GM15510 (cell line): ENCODE measurements around the gene AEN.
A peak's percentile ranks its signal among the peaks of the same experiment; 100 is the strongest.

Experiments
- POLR2A ChIP-seq: IDR thresholded peaks from 3 replicates; pipeline ENCODE4 v1.6.1; 2011; ENCODE audit warnings: borderline replicate concordance; ENCODE audit not compliant: insufficient read length; ENCODE audit errors: extremely low read depth

The AEN gene, protein sequence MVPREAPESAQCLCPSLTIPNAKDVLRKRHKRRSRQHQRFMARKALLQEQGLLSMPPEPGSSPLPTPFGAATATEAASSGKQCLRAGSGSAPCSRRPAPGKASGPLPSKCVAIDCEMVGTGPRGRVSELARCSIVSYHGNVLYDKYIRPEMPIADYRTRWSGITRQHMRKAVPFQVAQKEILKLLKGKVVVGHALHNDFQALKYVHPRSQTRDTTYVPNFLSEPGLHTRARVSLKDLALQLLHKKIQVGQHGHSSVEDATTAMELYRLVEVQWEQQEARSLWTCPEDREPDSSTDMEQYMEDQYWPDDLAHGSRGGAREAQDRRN

DNA sequence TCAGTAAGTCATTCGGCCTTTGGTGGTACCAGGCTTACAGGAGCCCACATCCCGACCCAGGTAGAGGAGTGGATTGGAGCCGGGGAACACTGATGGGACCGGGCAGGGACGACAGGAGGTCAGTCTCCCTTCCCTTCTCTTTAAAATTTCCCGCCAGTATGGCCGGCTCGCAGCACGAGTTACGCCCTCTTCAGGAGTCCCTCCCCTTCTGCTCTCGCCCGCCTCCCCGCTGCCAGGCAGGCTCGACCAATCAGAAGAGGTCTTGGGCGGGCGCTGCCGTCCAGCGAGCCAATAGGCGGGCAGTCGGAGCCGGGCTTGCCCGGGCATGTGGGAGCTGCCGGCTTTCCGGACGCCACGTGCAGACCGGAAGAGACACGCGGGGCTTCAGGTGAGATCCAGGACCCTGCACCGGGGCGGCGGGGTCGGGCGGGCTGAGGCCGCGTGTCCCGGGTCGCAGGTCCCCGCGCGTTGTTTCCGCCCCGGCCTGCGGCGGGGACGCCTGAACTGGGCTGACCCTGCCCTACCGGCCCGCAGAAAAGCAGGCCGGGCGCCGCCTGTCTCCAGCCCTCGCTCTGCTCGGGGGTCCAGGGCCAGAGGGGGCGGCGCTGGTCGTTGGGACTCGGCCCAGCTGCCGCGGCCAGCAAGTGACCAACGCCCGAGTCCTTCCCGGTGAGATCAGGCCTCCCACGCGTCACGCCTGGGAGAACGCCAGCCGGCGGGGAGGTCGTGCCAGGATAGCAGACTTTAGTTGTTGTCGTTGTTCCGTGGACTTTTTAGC, at the start of gene AEN:
TSS of gene AEN (plus strand) at position 346 of the 778 bp plus-strand sequence. CDS start 4,870 bp downstream, outside the sequence.
- peak; percentile 67 for TF ChIP-seq POLR2A

DNA sequence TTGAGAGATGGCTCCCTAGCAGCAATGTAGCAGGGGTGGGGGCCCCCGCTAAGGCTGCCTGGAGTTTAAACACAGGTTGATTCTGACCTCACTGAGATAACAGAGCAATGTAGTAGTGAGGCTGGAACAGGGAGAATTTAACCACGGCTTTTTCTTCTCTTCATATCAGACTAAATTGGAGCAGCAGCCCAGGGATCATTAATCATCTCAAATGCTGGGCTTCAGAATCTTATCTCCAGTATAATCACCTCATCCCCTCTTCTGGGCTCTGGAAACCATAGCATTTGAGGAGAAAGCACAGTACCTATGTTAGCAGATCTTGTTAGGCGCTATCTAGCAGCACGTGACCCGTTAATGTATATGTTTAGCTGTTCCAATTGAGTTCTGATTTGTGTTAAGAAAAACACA, 49.3 kb upstream of the AEN start:
- no peak for TF ChIP-seq POLR2A

DNA sequence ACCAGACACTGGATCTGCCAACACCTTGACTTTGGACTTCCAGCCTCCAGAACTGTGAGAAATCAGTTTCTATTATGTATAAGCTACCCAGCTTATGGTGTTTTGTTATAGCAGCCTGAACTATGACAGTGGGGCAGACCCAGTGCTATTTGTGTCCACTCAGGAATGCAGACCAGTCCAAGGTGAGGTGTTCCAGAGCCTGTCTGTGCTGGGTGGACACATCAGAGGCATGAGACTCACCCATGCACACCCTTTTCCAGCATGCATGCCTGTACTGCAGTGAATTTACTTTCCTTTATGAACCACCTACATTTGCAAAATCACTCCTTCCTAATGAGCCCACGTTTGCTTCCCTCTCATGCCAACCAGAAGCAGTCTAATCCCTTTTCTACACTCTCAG, 47.1 kb upstream of the AEN start:
- no peak for TF ChIP-seq POLR2A

DNA sequence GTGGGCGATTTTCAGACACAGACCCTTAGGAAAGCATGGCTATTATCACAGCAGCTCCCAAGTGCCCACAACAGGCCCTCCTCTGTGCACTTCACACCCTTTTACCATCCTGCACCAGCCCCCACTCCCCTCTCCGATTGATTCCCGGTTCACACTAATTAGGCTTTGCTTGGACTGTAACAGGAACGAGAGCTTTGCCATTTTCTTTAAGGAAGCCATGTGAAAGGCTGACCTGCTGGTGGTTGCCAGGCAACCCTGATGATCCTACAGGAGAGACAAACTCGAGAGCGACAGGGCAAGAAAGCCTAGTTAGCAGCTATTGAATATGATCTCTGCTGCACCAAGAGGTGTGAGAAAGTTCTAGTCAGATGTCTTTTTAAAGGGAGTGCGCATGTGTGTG, 46.5 kb upstream of the AEN start:
- no peak for TF ChIP-seq POLR2A

DNA sequence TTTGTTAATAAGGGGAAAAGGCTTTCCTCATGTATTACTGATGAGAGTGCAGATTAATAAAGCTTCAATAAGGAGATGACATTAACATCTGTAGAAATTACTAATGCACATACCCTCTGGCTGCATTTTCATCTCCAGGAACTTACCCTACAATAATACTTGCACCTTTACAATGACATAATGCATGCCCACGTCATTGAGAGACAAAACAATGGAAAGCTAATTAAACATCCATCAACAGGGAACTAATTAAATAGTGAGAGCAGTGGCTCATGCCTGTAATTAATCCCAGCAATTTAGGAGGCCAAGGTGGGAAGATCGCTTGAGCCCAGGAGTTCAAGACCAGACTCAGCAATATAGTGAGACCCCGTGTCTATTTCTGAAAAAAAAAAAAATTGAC, 41.8 kb upstream of the AEN start:
- TF ChIP-seq POLR2A: no peak

DNA sequence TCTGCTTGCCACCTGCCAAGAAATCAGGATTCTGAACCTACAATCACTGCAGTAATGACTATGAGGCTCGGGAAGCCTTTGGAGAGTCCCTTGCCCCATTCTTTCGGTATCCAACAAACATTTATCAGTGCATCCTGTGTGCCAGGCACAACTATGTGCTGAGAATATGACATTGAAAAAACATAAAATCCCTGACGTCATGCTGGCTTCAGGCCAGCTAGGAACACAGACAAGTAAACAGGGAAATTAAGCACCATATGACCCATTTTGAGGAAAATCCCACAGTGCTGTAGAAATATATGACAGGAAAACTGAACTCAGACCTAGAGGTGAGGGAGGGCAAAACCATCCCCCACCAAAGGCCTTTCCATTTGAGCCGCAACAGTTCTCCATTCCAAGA, 40.6 kb upstream of the AEN start:
- no peak for TF ChIP-seq POLR2A

DNA sequence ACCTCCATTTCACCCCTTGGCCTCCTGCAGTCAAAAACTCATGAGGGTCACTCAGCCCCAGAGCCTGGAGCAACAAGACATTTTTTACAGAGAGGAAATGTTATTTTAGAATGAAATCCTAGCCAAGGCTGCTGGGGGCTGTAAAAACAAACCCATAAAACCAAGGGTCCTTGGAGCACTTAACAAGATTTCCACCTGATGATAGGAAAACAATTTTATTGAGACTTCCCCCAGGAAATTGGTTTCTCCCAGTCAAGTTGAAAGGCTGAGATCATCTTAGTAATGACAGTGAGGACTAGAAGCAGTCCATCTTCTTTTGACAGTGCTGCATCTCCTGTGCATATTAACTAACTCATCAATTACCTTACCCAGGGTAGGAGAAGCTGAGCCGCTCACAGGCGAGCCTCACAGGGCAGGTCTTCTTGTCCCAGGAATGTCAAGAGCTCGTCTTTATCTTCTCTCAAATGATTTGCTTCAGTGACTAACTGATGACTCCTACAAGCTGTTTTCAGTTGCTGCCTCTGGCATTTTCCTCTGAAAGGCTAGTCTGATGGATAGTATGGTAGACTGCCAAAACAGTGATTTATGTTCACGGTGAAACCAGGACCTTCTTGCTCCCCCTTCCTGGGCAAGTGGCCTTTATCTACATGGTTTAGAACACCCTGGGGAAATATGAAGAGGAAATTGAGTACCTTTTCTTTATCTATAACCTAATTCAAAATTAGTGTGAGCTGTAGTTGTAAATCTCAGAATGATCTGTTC, 34.6 kb upstream of the AEN start:
- no peak for TF ChIP-seq POLR2A

DNA sequence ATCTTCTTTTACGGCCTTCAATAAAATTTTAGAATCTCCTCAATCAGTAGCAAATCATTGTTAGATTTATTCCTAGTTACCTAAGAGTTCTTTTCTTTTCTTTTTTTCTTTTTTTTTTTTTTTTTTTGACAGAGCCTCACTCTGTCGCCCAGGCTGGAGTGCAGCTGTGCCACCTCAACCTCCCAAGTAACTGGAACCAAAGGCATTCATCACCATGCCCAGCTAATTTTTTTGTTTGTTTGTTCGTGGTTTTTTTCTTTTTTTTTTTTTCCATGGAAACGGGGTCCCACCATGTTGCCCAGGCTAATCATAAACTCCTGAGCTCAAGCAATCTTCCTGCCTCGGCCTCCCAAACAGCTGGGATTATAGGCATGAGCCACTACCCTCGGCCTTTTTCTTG, 30.4 kb upstream of the AEN start:
- no peak for TF ChIP-seq POLR2A

DNA sequence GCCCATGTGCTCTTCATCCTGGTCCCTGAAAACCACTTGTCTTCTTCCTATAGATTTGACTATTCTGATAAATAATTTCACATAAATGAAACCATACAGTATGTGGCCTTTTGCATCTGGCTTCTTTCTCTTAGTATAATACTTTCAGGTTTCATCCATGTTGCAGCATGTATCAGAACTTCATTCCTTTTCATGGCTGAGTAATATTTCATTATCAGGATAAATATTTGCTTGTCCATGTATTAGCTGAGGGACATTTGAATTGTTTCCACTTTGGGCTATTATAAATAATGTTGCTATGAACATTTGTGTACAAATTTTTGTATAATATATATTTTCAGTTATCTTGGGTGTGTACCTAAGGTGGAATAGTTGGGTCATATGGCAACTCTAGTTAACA, 29.8 kb upstream of the AEN start:
- no peak for TF ChIP-seq POLR2A

DNA sequence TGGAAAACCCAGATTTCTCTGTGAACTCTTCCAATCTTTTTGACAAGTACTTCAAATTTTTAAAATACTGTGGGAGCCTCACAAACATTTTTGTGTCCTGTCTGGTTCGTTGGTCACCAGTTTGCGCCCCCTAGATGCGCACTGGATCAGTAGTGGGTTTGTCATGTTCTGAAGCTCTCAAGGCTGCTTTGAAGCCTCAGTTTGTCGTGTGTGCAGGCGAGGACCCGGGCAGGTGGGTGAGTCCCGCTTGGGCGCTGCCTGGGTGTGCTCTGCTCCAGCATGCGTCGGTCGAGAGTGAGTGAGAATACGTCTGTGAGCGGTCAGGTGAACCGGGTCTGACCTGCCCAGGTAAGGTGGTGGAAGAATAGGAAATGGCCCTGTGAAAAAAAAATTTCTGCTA, 17.3 kb upstream of the AEN start:
- TF ChIP-seq POLR2A: no peak

DNA sequence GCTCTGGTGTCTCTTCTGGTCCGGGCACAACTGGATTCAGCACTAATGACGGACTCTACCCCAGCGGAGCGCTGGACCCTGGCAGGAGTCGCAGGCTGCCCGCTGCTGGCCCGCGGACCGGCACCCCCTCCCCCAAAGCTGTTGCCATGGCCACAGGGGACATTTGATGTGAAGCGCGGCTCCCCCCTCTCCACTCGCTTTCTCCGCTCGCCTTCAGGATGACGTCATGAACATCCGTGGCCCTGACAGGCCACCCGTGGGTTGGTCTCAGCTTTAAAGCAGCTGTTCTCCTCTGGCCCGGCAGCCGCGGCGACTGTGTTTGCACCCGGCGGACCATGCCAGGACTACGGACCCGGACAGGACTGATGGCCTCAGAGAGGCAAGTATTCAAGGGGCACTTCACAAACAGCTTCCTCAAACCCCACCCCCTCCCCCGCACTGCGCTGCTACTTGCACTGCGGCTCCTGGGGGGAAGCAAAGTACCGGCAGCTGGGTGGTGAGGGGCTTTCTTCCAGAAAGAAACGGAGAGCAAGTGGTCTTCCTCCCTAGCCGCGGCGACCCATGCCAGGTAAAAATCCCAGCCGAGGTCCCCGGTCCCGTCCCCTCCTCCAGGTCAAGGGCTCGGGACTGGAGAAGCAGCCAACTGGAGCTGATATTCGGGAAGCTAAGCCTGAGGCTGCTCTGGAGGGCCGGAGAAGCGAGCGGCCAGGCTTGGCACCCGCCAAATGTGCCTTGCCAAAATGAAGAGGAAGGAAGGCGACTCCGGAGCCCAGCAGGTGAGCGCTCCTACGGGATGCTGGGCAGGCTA, 16.6 kb upstream of the AEN start:
- TF ChIP-seq POLR2A: no peak

DNA sequence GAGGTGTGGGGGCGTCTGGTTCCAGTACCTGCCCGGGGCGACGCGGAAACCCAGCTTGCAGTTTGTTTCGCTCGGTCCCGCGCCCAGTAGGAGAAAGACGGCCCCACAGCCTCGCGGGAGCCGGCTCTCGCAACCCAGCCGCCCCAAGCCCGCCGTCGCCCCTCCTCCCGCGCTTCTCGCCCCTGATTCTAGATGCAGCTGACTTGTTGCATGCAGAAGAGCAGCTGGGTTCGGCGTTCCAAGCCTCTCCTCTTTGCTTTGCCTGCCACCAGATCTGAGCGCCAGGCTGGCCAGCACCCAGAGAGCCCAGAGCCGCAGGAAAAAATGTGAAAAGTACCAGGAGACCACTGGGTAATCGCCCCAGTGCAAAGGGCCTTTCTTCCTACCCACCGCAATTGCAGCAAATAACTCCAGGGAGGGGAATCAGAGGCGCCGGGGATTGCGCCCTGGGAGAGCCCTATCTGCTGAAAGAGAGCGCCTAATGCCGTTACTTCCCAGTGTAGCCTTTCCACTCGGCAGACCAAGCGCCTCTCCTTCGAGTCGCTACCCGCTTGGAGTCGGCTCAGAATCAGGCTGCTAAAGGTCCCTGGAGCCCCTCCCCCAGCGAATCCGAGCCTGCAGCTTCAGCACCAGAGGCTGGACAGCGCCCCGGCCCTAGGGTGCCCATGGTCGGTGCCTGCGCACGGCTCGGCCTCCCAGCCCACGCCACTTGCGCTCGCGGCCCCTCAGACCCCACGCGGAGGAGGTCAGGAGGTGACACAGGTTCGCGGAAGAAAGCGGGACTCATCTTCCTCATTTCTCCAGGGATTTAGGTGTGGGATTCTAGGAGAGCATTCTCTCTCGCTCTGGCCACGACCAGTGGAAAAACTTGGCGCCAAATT, 15.7 kb upstream of the AEN start:
- no peak for TF ChIP-seq POLR2A

DNA sequence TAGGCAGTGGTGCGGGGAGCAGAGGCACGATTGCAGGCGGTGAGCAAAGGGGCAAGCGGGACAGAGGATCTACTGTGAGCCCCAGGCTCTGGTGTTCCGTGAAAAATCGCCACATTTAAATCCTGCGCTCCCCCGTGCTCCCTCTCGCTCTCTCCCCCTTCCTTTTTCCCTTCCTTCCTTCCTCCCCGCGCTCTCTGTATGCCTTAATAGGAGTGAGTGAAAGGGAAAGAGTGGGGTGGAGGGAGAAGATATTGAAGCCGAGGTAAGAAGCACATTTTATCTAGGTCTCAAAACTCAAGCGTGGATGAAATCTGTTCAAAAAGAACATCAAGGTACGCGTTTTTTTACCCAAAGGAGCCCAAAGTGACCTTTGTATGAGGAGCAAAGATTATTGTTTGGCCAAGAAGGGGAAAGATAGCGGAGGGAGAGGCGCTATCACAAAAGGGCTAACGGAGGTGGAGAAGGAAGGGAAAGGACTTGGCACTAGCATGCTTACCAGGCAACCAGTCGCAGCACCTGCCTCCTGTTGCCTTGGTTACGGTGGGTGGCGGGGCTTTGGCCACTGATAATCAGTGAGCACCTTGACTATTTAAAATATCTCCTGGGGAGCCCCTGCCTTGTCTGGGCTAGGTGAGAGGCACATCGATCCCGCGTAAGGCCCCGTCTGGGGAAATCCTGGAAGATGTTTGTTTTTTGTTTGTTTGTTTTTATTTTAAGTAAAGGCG, 14.9 kb upstream of the AEN start:
- no peak for TF ChIP-seq POLR2A

DNA sequence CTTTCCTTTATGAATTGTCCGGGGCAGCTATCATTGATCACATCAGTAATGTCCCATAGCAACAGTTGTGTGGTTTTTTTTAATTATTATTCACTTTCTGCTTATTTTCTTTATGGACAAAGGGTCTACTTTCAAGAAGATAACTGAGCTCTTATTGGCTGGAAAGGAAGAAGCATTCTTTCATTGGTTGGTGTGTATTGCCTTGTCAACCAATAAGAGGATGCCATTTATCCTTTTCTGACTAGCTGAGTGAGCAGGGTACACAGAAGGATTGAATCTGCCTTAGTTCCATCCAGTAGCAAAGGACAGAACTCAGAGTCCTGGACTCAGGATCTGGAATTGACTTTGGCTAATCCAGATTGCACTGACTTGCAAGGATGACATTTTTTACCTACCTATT, 13.2 kb upstream of the AEN start:
- no peak for TF ChIP-seq POLR2A
